ENCODE measurements around the gene CENPV.

CENPV gene

DNA sequence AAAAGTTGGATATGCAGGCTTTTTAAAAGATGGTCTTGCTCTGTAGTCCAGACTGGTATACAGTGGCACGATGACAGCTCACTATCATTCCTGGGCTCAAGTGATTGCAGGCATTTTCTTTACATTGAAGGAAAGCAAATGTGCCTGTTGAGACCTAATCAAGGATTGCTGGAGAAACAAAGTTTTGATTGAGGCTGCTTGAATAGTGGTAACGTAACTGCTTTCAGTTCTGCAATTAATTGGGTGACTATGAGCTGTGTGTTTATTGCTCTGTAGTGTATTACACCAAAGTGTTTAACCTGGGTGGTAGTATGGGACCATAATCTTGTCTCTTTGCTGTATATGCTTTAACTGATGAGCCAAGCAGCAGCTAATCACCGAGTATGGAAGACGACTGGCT is 29.9 kb upstream of the CENPV start:
- H3K79me2 ChIP-seq (ENCODE audit: low read length): peaks cover 9% of the 10 kb centered on the region
- H3K27ac ChIP-seq (ENCODE audit: low read length): no peak overlapping the region
- peaks cover 7% of the 10 kb centered on the region for H4K20me1 ChIP-seq (ENCODE audit: insufficient read depth, low read length)
- no peaks in the 10 kb centered on the region for H3K9me3 ChIP-seq (ENCODE audit: insufficient read depth, low read length)
- H3K4me2 ChIP-seq (ENCODE audit: low read length): no peak overlapping the region
- no peak overlapping the region for H2AFZ ChIP-seq (ENCODE audit: low read depth, low read length)
- no peaks in the 10 kb centered on the region for H3K36me3 ChIP-seq (replicated peaks; ENCODE audit: low read depth, low read length)
- H3K4me1 ChIP-seq (ENCODE audit: low read length): peaks cover 7% of the 10 kb centered on the region; the same call in 1 of the 2 replicates
- no peak overlapping the region for H3K4me3 ChIP-seq (ENCODE audit: low read length)
- TF ChIP-seq, protein P1, sequence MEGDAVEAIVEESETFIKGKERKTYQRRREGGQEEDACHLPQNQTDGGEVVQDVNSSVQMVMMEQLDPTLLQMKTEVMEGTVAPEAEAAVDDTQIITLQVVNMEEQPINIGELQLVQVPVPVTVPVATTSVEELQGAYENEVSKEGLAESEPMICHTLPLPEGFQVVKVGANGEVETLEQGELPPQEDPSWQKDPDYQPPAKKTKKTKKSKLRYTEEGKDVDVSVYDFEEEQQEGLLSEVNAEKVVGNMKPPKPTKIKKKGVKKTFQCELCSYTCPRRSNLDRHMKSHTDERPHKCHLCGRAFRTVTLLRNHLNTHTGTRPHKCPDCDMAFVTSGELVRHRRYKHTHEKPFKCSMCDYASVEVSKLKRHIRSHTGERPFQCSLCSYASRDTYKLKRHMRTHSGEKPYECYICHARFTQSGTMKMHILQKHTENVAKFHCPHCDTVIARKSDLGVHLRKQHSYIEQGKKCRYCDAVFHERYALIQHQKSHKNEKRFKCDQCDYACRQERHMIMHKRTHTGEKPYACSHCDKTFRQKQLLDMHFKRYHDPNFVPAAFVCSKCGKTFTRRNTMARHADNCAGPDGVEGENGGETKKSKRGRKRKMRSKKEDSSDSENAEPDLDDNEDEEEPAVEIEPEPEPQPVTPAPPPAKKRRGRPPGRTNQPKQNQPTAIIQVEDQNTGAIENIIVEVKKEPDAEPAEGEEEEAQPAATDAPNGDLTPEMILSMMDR (IDR thresholded peaks at IDR 0.05; ENCODE audit: low read depth, low read length): no peak
- no peak for TF ChIP-seq EZH2phosphoT487 (IDR thresholded peaks at IDR 0.05; ENCODE audit: low read depth)
- H3K9ac ChIP-seq (ENCODE audit: low read length): no peak overlapping the region
- no peaks in the 10 kb centered on the region for H3K27me3 ChIP-seq (ENCODE audit: low read depth, low read length)

- no peak overlapping the region for H2AFZ ChIP-seq (ENCODE audit: low read depth, low read length)
- TF ChIP-seq EZH2phosphoT487 (IDR thresholded peaks at IDR 0.05; ENCODE audit: low read depth): no peak
- TF ChIP-seq, protein P1 (IDR thresholded peaks at IDR 0.05; ENCODE audit: low read depth, low read length): no peak
- H3K9me3 ChIP-seq (ENCODE audit: insufficient read depth, low read length): no peaks in the 10 kb centered on the region
- H3K4me2 ChIP-seq (ENCODE audit: low read length): peak overlapping the region; percentile 72
- H3K27me3 ChIP-seq (ENCODE audit: low read depth, low read length): no peaks in the 10 kb centered on the region
- H3K4me1 ChIP-seq (ENCODE audit: low read length): 0 out of 2 replicates have a peak, but pooled peaks cover 2% of the 10 kb centered on the region
- peak overlapping the region; percentile 80 for H3K9ac ChIP-seq (ENCODE audit: low read length)
- peaks cover 7% of the 10 kb centered on the region for H4K20me1 ChIP-seq (ENCODE audit: insufficient read depth, low read length)
- H3K27ac ChIP-seq (ENCODE audit: low read length): peak overlapping the region; percentile 77
- peak overlapping the region; percentile 80 for H3K4me3 ChIP-seq (ENCODE audit: low read length)
- H3K79me2 ChIP-seq (ENCODE audit: low read length): peaks cover 9% of the 10 kb centered on the region
- H3K36me3 ChIP-seq (replicated peaks; ENCODE audit: low read depth, low read length): no peaks in the 10 kb centered on the region
These were observed 28.2 kb upstream of the CENPV start for GRCh38 chr17:16381496-16381820.

- Histone ChIP-seq H3K27me3 (ENCODE audit: low read depth, low read length) (no peaks in the 10 kb centered on the region), H3K4me2 (ENCODE audit: low read length) (peak within 1 kb of the TSS; percentile 72), H3K79me2 (ENCODE audit: low read length) (peaks cover 9% of the 10 kb centered on the region), H3K4me3 (ENCODE audit: low read length) (peak within 1 kb of the TSS; percentile 80), H3K9me3 (ENCODE audit: insufficient read depth, low read length) (no peaks in the 10 kb centered on the region), H4K20me1 (ENCODE audit: insufficient read depth, low read length) (peaks cover 7% of the 10 kb centered on the region), H3K9ac (ENCODE audit: low read length) (peak within 1 kb of the TSS; percentile 80), H3K36me3 (replicated peaks; ENCODE audit: low read depth, low read length) (no peaks in the 10 kb centered on the region), H2AFZ (ENCODE audit: low read depth, low read length) (peak within 1 kb of the TSS; percentile 100), H3K4me1 (ENCODE audit: low read length) (0 out of 2 replicates have a peak, but pooled peaks cover 2% of the 10 kb centered on the region), H3K27ac (ENCODE audit: low read length) (peak within 1 kb of the TSS; percentile 77)
- TF ChIP-seq, protein P1 (IDR thresholded peaks at IDR 0.05; ENCODE audit: low read depth, low read length): no peak
- TF ChIP-seq EZH2phosphoT487 (IDR thresholded peaks at IDR 0.05; ENCODE audit: low read depth): no peak
These were observed 27.6 kb upstream of the CENPV start, which contains the start of gene UBB for GRCh38 chr17:16380640-16381495. UBB (plus strand) TSS chr17:16381091; CDS start chr17:16381908, 817 bp downstream.

DNA sequence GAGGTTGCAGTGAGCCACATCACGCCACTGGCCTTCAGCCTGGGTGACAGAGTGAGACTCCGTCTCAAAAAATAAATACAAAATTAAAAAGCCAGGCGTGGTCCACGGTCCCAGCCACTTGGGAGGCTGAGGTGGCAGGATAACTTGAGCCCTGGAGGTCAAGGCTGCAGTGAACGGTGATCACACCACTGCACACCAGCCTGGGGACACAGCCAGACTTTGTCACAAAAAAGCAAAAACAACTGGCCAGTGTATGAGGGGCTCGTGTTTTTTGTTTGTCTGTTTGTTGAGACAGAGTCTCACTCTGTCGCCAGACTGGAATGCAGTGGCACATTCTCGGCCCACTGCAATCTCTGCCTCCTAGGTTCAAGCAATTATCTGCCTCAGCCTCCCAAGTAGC is 26.4 kb upstream of the CENPV start:
- Histone ChIP-seq H3K79me2 (ENCODE audit: low read length) (peaks cover 9% of the 10 kb centered on the region), H3K4me3 (ENCODE audit: low read length) (no peak overlapping the region), H4K20me1 (ENCODE audit: insufficient read depth, low read length) (peaks cover 7% of the 10 kb centered on the region), H3K27ac (ENCODE audit: low read length) (no peak overlapping the region), H3K4me2 (ENCODE audit: low read length) (no peak overlapping the region), H3K9me3 (ENCODE audit: insufficient read depth, low read length) (no peaks in the 10 kb centered on the region), H3K9ac (ENCODE audit: low read length) (no peak overlapping the region), H3K27me3 (ENCODE audit: low read depth, low read length) (no peaks in the 10 kb centered on the region), H3K36me3 (replicated peaks; ENCODE audit: low read depth, low read length) (no peaks in the 10 kb centered on the region), H2AFZ (ENCODE audit: low read depth, low read length) (no peak overlapping the region), H3K4me1 (ENCODE audit: low read length) (0 out of 2 replicates have a peak, but pooled peaks cover 2% of the 10 kb centered on the region)
- no peak for TF ChIP-seq EZH2phosphoT487 (IDR thresholded peaks at IDR 0.05; ENCODE audit: low read depth)
- TF ChIP-seq, protein P1 (IDR thresholded peaks at IDR 0.05; ENCODE audit: low read depth, low read length): no peak
